Vagina (tissue), 2 donors: Measurements from ENCODE around the gene FAM204A. TPM values are rescaled to one million over a fixed set of nuclear protein-coding genes. Genes with fewer than 3 reads are reported as not detected.

ENCODE experiments used
- DNase-seq, 2 donors: peaks; one replicate each; pipeline ENCODE4 v3.0.0-alpha.2; 2017; ENCODE audit errors: extremely low spot score in 2 of 2
- H3K27ac ChIP-seq: fragments of 200-600 bp; sonication (generic); one replicate; pipeline ENCODE4 v1.5.1; 2019
- H3K27me3 ChIP-seq: fragments of 200-600 bp; sonication (generic); one replicate; pipeline ENCODE4 v1.5.1; 2019
- H3K36me3 ChIP-seq, 2 donors: fragments of 200-600 bp; sonication (generic); one replicate each; pipeline ENCODE4 v1.5.1; 2017 to 2019
- H3K4me1 ChIP-seq: fragments of 200-600 bp; sonication (generic); one replicate; pipeline ENCODE4 v1.5.1; 2019
- H3K4me3 ChIP-seq, 2 donors: fragments of 200-600 bp; sonication (generic); 1 replicate in 1 of 2; 2 replicates in 1 of 2; pipeline ENCODE4 v1.5.1; 2016 to 2019
- H3K9me3 ChIP-seq: fragments of 200-600 bp; sonication (generic); one replicate; pipeline ENCODE4 v1.5.1; 2019
- CTCF ChIP-seq, 3 experiments: fragments of 450-650 bp in 2 of 3; fragments of 200-600 bp in 1 of 3; sonication (generic) in 1 of 3; IDR thresholded peaks; one replicate each; pipeline ENCODE4 v1.5.1; 2017 to 2019; ENCODE audit warnings: antibody characterized with exemption in 3 of 3, mild to moderate bottlenecking in 2 of 3, moderate library complexity in 2 of 3
- POLR2A ChIP-seq, 2 donors: fragments of 450-650 bp; IDR thresholded peaks; one replicate each; pipeline ENCODE4 v1.6.1; 2017; ENCODE audit warnings: antibody characterized with exemption in 2 of 2, mild to moderate bottlenecking in 2 of 2, moderate library complexity in 2 of 2
- POLR2AphosphoS5 ChIP-seq, 2 donors: sonication (generic); formaldehyde crosslinking; IDR thresholded peaks; one replicate each; pipeline ENCODE4 v1.9.0; 2017; ENCODE audit warnings: antibody characterized with exemption in 2 of 2, mild to moderate bottlenecking in 2 of 2, low read depth in 1 of 2; ENCODE audit not compliant: insufficient read depth in 1 of 2
- intact Hi-C: fragments of 100-400 bp; cut with DNase I; formaldehyde crosslinking; loops from one replicate; pipeline ENCODE4 v1.15.1; 2023
- total RNA-seq: library from RNA; depleted of rRNA; stranded (reverse); fragments of >200 nt; gene quantifications from one replicate; pipeline ENCODE4 v1.2.3, GENCODE V29; 2016

Gene FAM204A
- total RNA-seq, 1 donor from 2014 or later = 23.1 TPM

DNA sequence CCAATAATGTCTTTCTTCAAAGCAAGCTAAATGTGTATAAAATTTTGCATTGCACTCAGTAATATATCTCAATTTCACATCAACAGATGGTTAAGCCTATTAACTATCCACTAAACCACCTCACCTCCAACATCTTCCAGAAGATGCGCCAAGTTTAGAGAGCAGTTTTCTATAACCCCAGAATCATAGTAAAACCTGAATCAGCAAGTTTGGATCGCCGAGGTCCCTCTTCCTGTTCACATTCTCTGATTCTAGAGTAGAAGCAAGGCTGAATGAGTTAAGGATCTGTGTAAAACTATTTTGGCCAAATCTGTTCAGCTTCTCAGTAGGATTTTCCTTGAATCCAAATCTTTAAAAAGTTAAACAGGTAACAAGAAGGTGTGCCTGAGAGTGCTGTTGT is 1.4 kb upstream of the FAM204A start:
- DNase-seq = no peak
- Histone ChIP-seq H3K4me3 (no peak overlapping the region), H3K9me3 (no peaks in the 10 kb centered on the region), H3K27ac (no peak overlapping the region), H3K27me3 (no peaks in the 10 kb centered on the region), H3K4me1 (peaks cover 26% of the 10 kb centered on the region), H3K36me3 (no peaks in the 10 kb centered on the region)
- TF ChIP-seq POLR2A (IDR thresholded peaks at IDR 0.05) (no peak), POLR2AphosphoS5 (IDR thresholded peaks at IDR 0.05; ENCODE audit: insufficient read depth in 1 of 2, low read depth in 1 of 2) (no peak), CTCF (IDR thresholded peaks at IDR 0.05) (no peak)
- intact Hi-C loops = no loop called here

- Histone ChIP-seq H3K4me3 (no peak overlapping the region), H3K36me3 (no peaks in the 10 kb centered on the region), H3K4me1 (peaks cover 31% of the 10 kb centered on the region), H3K27me3 (no peaks in the 10 kb centered on the region), H3K27ac (no peak overlapping the region), H3K9me3 (no peaks in the 10 kb centered on the region)
- DNase-seq = no peak
- no peak for TF ChIP-seq POLR2AphosphoS5 (IDR thresholded peaks at IDR 0.05; ENCODE audit: insufficient read depth in 1 of 2, low read depth in 1 of 2)
- no peak for TF ChIP-seq CTCF (IDR thresholded peaks at IDR 0.05)
- no peak for TF ChIP-seq POLR2A (IDR thresholded peaks at IDR 0.05)
- intact Hi-C loops = no loop called here
Observed at GRCh38 chr10:118343115-118343514, 991 bp upstream of the FAM204A start.

- H3K27me3 ChIP-seq = no peaks in the 10 kb centered on the region
- no peaks in the 10 kb centered on the region for H3K36me3 ChIP-seq
- peak overlapping the region; percentile 98 to 99 for H3K4me3 ChIP-seq
- H3K27ac ChIP-seq = peak overlapping the region; percentile 76
- no peak for DNase-seq
- intact Hi-C loops = no loop called here
- TF ChIP-seq CTCF (IDR thresholded peaks at IDR 0.05) (no peak), POLR2AphosphoS5 (IDR thresholded peaks at IDR 0.05; ENCODE audit: insufficient read depth in 1 of 2, low read depth in 1 of 2) (no peak), POLR2A (IDR thresholded peaks at IDR 0.05) (no peak)
- H3K9me3 ChIP-seq = no peaks in the 10 kb centered on the region
- H3K4me1 ChIP-seq = peaks cover 36% of the 10 kb centered on the region
Observed at GRCh38 chr10:118342638-118343020, 505 bp upstream of the FAM204A start.

DNA sequence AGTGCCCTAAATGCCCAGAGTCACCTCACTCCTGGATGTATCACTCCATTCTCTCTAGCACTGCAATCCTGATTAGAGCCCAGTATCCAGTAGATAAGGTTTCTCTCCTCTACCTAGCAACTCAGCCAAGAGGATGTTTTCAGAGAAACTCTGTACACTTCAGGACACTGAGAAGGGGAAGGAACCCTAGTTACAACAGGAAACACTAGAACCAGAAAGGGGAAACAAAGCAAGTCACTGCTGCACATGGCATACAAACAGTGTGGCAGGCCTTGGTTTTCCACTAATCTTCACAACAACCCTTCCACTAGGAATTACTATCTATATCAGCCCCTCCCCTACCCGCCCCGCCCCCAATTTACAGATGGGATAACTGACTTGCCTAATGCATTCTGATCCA is 1.6 kb downstream of the FAM204A start:
- H3K4me3 ChIP-seq = no peak overlapping the region
- TF ChIP-seq CTCF (IDR thresholded peaks at IDR 0.05) (no peak), POLR2AphosphoS5 (IDR thresholded peaks at IDR 0.05; ENCODE audit: insufficient read depth in 1 of 2, low read depth in 1 of 2) (no peak), POLR2A (IDR thresholded peaks at IDR 0.05) (no peak)
- H3K4me1 ChIP-seq = peaks cover 41% of the 10 kb centered on the region

DNA sequence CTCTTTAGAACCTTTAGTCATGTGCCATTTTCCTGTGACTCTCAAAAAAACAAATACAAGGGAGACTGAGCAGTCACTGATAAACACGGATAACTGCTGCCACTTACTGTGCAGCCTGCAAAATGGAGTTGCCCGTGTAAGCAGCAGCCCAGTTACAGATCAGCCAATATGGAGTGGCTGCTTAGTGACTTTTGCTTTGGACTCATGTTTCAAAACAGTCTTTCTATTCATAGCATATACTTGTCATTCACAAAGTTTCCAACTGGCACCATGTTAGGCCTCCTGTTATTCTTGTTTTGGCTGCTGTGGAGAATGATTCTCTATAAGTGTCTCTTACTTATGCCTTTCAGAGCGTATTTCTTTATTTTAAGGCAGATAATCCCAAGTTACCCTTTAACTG is 3.0 kb downstream of the FAM204A start:
- Histone ChIP-seq H3K4me3 (no peak overlapping the region), H3K27ac (no peak overlapping the region), H3K4me1 (peaks cover 41% of the 10 kb centered on the region), H3K27me3 (no peaks in the 10 kb centered on the region), H3K9me3 (no peaks in the 10 kb centered on the region), H3K36me3 (peaks cover 0 to 17% of the 10 kb centered on the region in 2 donors)
- intact Hi-C loops = no loop called here
- TF ChIP-seq CTCF (IDR thresholded peaks at IDR 0.05) (no peak), POLR2A (IDR thresholded peaks at IDR 0.05) (no peak), POLR2AphosphoS5 (IDR thresholded peaks at IDR 0.05; ENCODE audit: insufficient read depth in 1 of 2, low read depth in 1 of 2) (no peak)
- DNase-seq = no peak

More for the DNA sequence above, 1.6 kb downstream of the FAM204A start:
- H3K27ac ChIP-seq = no peak overlapping the region
- H3K36me3 ChIP-seq = peaks cover 0 to 4% of the 10 kb centered on the region in 2 donors
- no peaks in the 10 kb centered on the region for H3K9me3 ChIP-seq
- no peak for DNase-seq
- no peaks in the 10 kb centered on the region for H3K27me3 ChIP-seq
- intact Hi-C loops = no loop called here
